NCI-H226 (cell line): ENCODE results near the gene C6orf132.
A peak's percentile ranks its signal among the peaks of the same experiment; 100 is the strongest.
"Not testable (repeated sequence)": the region's sequence is repeated elsewhere in the genome, so short reads cannot be mapped to it uniquely, and the experiment has no call there.

ENCODE experiments used
- DNase-seq: peaks from one replicate; pipeline ENCODE4 v3.0.0-alpha.2; 2015

C6orf132 gene

GRCh38 chr6:42162384-42162783, 20.0 kb upstream of the C6orf132 start:
- DNase-seq, result no peak

DNA sequence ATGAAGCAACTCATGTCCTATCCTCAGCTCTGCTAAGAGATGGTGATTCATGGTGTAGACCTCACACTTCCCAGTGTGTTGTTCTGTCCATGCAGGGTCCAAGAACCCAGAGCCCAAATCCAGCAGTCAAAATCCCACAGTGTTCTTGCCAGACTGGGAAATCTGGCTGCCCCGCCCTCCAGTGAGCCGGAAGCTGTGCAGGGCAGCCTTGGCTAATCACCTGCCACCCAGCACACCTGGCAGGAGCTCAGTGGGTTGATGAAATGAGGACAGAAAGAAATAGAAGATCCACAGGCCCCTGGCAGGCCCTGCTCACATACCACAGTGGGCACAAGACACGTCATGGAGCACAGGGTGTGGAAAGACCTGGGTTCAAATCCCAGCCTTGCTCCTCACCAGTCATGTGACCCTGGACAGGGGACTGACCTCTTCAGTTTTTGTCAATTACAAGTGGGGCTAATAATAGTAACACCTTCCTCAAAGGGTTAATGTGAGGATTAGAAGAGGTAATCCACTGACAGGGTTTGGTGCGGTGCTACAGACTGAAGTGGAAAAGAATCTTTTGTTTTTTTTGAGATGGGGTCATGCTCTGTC, 17.1 kb upstream of the C6orf132 start:
- DNase-seq, result no peak

- DNase-seq, result no peak
Measured at GRCh38 chr6:42158631-42159030, 16.2 kb upstream of the C6orf132 start.

DNA sequence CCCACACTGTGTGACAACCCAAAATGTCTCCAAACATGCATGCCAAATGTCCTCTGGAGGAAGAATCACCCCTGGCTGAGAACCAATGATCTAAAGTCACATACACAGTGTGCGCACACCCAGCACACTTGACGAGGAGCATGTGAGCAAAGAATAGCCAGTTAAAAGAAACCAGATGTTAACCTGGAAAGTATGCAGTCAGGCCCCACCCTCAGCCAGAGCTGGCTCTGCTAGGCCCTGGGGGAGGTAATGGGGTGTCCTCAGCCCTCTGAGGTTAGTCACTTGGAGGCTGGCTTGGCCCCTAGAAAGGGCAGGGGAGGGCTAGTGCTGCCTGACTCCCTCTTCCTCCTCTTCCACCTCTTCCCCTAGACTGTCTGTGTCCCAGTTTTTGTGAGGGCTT, 15.6 kb upstream of the C6orf132 start:
- peak; percentile 28 for DNase-seq

DNA sequence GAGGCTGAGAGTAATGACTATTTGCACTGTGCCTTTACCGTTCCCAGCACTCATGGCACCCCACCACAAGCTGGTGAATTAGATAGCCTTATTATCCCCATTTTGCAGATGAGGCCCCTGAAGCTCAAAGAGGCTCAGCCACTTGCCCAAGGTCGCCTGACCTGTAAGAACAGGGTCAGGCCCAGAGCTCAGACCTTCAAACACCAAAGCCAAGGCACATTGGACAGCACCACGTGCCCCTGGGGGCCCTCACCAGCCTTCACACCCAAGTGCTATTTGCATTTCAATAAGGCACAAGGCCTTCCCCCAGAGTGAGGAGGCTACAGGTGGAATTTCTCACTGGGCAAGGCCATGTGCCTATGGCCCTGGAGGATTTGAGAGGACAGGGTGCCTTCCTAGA, 14.2 kb upstream of the C6orf132 start:
- DNase-seq, result no peak

GRCh38 chr6:42155293-42155692, 12.9 kb upstream of the C6orf132 start:
- DNase-seq, result no peak

- DNase-seq, result no peak
Measured at GRCh38 chr6:42154461-42155209, 12.2 kb upstream of the C6orf132 start.

DNA sequence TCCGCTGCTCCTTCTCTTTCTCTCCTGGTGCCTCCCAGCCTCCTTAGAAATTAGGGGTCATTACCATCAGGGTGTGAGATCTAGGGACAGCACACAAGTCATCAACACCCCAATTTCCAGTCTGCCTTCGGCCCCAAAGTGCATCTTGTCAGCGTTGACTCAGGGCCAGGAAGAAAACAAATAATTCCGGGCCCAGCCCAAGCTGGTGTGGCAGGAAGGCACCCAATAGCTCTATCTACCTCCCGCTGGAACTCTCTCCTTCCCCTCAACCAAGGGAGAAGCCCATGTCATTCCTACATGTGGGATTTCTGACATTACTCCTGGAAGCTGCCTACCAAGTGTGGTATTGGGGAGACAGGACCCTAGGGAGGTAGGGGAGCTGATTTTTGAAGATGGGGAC, 11.5 kb upstream of the C6orf132 start:
- DNase-seq, result no peak

DNA sequence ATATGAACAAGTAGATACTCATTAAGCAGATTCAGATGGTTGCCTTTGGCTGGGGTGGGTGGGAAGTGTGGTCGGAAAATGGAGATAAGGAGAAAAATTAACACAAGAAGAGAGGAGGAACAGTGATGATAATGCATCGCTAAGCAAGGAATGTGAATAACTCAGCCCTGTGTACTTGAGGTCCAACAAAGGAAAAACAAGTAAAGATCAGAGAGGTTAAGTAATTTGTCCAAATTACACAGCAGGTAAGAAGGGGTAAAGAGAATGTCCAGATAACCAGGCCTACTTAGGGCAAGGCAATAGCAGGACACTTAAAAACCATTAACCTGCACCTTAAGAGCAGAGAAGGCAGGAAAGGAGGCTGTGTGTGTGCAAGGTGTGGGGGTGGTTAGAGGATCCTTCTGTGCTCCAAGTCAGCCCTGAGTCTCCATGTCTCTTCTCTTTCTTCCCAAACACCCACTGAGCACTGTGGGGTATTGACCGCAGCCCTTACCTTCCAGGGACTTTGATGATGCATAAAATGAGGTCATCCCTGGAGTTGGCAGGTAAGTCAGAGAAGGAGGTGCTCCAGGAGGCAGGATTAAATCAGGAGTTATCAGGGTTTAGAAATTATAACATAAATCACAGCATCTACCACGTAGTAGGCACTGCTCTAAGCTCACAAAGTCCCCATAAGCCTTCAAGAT, 10.3 kb upstream of the C6orf132 start:
- not testable (repeated sequence) for DNase-seq

- no peak for DNase-seq
Measured at GRCh38 chr6:42152024-42152423, 9.6 kb upstream of the C6orf132 start.

DNA sequence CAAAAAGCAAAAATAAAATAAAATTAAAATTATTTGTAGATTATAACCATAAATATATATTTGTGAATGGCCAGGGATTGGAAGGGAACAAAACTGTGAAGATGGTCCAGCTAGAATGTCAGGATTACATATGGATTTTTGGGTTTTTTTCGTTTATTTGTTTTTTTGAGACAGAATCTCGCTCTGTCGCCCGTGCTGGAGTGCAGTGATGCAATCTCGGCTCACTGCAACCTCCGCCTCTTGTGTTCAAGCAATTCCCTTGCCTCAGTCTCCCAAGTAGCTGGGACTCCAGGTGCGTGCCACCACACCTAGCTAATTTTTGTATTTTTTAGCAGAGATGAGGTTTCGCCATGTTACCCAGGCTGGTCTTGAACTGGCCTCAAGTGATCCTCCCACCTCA, 7.8 kb upstream of the C6orf132 start:
- DNase-seq, result no peak

GRCh38 chr6:42148058-42148457, 5.6 kb upstream of the C6orf132 start:
- peak; percentile 55 for DNase-seq

GRCh38 chr6:42147138-42147562, 4.7 kb upstream of the C6orf132 start:
- DNase-seq, result peak; percentile 45

DNA sequence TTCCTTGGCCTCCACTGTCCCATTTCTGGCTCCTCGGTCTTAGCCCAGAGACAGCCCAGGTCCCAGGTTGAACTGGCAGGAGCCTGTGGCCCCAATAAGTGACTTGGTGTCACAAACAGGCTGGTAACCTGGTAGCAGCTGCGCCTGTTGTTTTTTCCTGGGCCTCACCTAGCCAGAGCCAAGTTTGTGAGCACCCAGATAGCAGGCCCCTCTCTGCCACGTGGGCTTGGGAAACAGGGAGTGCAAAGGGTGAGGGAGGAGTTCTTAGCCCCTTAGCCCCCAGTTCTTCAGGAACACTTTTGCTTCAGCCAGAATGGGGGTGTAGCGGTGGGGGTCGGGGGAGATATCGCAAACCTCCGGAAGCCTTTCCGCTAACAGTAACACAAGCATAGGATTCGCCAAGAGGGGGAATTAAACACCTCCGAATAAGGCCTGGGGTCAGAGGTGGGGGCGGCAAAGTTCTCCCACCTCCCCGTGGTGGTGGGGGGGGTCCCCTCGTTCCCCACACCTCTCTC, 760 bp downstream of the C6orf132 start:
- DNase-seq, result no peak

DNA sequence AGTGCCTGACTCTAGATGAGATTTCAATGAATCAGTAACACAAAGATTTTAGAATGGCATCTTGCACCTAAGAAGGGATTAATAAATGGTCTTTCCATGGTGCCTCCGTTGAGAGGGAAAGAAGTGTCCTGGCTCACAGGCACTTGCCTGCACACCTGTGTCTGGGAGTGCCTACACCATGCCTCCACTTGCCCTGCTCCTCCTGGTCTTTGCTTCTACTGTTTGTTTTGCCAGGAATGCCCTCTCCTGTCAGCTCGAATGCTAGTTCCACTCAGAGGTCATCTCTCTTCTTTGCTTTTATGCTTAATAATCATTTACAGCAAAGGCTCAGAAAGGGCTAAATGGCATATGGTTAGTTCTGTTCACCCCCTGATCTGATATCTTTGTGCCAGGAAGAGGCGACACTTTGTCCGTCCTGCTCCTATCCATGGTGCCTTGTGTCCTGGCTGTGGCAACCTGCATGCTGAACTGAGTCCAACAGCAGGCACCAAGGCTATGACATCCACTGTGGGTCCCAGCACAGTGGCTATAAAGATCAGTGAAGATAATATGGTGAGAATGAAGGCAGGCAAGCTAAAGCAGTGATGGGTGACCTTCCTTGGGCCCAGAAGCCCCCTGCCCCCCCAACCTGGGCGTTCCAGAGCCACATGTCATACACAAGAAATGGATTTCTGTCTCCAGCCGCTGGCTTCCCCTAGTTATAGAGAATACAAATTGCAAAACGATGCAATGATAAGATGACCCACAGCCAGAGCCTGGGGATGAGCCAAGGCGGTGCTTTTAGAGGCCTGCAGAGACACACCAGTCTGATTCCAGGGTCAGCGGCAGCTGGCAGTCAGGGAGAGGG, 1.4 kb downstream of the C6orf132 start:
- no peak for DNase-seq

GRCh38 chr6:42140032-42140431, 2.4 kb downstream of the C6orf132 start:
- peak; percentile 92 for DNase-seq

- no peak for DNase-seq
Measured at GRCh38 chr6:42138630-42139619, 3.5 kb downstream of the C6orf132 start.

DNA sequence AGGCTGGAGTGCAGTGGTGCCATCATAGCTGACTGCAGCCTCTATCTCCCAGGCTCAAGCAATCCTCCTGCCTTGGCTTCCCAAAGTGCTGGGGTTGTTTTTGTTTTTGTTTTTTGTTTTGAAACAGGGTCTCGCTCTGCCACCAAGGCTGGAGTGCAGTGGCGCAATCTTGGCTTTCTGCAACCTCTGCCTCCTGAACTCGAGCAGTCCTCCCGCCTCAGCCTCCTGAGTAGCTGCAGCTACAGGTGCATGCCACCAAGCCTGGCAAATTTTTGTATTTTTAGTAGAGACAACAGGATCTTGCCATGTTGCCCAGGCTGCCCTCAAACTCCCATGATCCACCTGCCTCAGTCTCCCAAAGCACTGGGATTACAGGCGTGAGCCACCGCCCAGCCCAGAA, 4.2 kb downstream of the C6orf132 start:
- DNase-seq, result no peak

DNA sequence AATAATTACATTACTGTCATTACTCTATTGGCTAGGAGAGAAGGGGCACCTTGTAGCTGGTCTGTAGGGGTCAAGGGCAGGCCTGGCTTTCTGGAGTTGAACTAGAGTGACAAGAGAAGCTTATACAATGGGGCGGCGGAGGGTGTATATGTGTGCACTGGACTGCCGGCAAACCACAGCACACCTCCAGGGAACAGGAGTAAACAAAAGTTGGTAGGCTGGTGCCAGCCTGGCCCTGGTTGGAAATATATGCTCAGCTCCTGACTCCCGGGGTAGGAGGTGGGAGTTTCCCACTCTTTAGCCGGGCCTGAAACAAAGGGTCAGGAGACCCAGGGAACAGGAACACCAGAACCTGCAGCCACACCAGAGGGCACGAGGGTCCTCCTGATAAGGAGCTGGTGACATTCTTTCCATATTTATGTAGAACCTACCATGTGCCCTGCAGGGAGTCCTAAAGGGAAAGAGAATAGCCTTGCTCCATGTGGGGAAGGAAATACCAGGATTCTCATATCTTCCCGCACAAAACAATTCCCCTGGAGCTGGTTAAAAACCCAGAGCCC, 5.1 kb downstream of the C6orf132 start:
- peak; percentile 92 for DNase-seq

DNA sequence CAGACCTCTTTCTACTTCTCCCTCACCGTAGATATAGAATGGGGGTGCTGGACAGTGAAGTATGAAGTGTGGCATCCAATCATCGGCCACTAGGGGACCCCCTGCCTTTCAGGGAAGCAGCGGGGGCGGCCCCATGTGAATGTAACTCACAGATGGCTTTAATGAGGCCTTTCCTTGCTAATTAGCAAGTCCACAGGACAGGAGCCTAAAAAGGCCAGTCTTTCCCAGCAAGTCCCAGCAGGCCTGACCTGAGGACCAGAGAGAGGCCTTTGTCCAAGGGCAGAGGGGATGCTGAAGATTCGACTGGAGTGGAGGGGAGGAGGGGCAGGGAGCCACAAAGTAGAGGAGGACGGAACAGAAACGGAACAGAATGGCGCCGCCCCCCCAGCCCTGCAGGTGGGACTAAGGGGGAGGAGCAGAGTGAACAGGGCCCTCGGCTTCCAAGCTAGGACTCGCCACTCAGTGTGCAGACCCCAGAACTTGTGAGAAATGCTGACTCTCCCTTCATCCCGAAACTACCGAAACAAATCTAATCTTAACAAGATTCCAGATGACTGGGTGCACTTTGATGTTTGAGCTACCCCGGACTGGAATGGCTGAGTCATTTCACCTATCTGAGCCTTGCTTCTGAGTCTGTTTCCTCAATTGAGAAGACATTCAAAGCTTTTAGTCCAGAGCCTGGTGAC, 5.8 kb downstream of the C6orf132 start:
- DNase-seq, result peak; percentile 92

DNA sequence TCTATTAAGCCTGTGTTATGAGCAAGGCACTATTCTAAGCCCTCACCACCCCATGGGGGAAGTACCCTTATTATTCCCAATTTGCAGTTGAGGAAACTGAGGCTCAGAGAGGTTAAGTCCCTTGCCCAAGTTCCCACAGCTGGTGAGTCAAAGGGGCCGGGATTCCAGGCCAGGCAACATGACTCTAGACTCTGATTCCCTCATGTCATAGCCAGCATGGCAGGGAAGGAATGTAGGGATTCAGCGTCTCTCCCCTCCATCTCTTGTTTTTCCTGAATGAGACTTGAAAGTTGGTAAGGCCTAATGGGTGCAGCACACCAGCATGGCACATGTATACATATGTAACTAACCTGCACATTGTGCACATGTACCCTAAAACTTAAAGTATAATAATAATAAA, 6.7 kb downstream of the C6orf132 start:
- no peak for DNase-seq
